Stimulated activated CD8-positive, alpha-beta memory T cell treated with anti-CD3 and anti-CD28 coated beads, Interleukin-2, amount 100 ng/mL, for 1 hour (primary cell): ENCODE results near the gene RHOG.

Experiments used
- DNase-seq, 2 donors: peaks; one replicate each; pipeline ENCODE4 v3.0.0-alpha.2; 2020; ENCODE audit warnings: low read depth in 2 of 2

RHOG gene

GRCh38 chr11:3859373-3859881 lies 18.7 kb upstream of the RHOG start:
- DNase-seq: no peak

DNA sequence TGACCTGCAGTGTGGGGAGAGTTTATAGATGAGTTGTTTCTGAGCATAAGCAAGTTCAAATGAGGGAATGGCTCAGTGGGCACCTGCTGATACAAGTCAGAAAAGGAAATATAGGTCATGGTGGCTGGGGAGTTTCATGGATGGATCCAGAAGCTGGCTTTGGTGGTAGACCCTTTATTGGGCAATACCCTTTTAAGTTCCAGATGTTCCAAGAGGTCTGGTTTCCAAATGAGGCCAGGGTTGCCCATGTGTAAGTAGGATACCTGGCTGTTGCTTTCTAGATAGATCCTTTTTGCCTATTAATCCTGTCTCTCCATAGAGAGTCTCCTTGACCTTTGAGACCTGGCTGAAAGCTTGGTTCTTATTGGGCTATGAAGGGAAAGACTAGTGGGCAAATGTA lies 16.9 kb upstream of the RHOG start:
- DNase-seq: no peak

DNA sequence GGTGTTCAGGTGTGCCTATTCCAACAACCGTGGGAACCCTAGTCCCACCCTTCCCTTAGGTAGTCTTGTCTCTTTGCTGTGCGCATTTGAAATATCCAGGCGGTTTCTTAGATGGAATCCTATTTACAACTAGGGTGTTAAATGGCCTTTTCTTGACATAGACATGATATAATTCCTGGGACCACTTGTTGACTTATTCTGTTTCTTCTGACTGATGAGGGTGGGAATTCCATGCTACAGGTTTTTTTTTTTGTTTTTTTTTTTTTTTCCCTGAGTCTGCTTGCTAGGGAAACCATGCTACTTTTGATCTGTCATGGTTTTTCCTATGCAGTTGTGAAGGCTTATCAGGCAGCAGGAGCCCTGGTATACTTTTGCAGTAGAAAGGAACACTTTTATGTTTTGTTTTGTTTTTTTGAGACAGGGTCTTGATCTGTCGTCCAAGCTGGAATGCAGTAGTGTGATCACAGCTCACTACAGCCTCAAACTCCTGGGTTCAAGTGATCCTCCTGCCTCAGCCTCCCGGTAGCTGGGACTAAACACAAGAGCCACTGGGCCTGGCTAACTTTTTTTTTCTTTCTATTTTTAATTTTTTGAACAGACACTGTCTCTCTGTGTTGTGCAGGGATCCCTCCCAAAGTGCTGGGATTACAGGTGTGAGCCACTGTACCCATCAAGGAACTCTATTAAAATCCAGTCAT lies 16.2 kb upstream of the RHOG start:
- no peak for DNase-seq

DNA sequence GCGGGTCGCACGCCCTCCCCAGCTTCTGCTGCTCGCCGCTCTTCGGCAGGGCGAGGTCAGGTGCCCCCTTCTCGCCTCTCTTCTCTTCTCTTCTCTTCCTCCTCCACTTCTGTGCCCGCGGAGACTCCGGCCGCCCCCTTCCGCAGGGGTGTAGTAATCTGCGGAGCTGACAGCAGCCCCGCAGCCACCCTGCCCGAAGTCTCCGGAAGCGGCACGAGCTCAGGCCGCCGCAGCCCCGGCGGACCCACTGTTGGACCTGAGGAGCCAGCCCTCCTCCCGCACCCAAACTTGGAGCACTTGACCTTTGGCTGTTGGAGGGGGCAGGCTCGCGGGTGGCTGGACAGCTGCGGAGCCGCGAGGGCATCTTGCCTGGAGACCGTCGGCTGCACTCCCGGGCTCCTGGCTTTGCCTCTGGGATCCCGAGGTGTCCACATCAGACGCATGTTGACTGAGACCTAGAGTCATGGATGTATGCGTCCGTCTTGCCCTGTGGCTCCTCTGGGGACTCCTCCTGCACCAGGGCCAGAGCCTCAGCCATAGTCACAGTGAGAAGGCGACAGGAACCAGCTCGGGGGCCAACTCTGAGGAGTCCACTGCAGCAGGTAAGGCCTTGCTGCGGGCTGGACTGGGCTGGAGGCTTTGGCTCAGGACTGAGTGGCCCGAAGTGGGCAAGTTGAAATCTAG lies 15.2 kb upstream of the RHOG start:
- no peak for DNase-seq

DNA sequence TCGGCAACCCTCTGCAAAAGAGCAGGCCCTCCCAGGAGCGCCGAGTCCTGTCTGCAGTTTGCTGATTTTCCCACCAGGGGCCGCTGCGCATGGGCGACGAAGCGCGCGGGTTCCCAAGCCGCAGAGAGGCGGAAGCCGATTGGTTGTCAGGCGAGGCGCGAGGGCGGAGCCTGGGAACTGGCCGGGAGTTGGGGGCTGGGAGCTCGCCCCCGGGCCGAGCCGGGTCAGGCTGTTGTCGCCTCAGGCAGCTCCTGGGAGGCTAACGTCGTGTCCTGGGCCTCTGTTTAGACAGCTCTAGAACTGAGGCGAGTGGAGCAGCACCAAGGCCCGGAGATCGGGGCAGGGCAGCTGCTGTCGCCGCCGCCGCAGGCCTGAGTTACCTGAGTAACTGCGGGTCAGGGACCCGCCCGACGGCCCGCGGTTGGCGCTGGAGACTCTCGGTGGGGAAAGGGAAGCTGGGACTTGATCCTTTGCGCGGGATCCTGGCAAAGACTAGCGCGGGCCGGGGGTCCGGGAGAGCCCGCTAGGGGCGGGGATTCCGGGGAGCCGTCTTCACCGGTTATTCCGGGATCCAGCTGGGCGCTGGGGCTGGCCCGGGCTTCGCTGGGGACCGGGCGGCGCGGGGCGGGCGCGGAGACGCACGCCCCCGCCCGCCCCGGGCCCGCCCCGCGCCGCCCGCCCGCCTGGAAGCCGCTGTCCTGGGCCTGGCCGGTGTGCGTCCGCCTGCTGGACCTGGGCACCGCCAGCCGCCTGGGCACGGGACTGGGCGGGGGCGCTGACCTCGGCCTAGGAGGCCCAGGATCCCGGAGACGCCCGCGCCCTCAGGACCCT lies 14.4 kb upstream of the RHOG start, which contains the start of gene STIM1:
Gene STIM1 (plus strand): TSS at position 688 of the 831 bp plus-strand sequence. CDS start 607 bp downstream, outside the sequence.
- peak; percentile 95 for DNase-seq

DNA sequence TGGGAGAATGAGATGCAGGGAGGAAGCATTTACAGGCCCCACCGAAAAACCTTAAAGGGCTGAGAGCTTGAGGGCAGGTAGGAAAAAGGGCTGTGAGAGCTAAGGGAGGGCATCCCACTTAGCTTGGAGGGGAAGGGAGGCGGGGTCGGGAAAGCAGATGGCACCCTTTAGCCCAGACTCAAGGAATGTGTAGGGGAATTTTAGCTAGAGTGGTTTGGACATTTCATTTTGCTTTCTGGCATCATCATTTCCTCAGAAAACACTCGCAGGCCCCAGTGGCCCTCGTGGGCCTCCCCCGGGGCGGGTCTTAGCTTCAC lies 13.9 kb upstream of the RHOG start:
- DNase-seq: no peak

GRCh38 chr11:3853899-3854659 lies 13.3 kb upstream of the RHOG start:
- DNase-seq: no peak

- DNase-seq: no peak
These were observed 12.7 kb upstream of the RHOG start for GRCh38 chr11:3853545-3853842.

- DNase-seq: no peak
These were observed 8.6 kb upstream of the RHOG start for GRCh38 chr11:3849297-3849874.

- DNase-seq: no peak
These were observed 4.9 kb upstream of the RHOG start for GRCh38 chr11:3845670-3846069.

DNA sequence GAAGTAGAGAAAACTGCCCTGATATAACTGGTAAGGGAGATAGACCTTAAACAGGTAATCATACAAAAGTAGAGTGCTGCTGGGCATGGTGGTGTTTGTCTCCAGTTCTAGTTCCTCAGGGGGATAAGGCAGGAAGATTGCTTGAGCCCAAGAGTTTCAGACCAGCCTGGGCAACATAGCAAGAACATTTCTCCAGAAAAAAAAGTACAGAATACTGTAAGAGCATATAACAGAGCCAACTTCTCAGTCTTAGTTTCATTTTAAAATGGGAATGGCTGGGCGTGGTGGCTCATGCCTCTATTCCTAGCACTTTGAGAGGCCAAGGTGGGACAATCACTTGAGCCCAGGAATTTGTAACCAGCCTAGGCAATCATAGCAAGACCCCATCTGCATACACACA lies 4.5 kb upstream of the RHOG start:
- DNase-seq: no peak

- no peak for DNase-seq
These were observed 2.6 kb upstream of the RHOG start for GRCh38 chr11:3843326-3843725.

GRCh38 chr11:3841426-3842350 lies 929 bp upstream of the RHOG start:
- peak; percentile 81 to 85 for DNase-seq

DNA sequence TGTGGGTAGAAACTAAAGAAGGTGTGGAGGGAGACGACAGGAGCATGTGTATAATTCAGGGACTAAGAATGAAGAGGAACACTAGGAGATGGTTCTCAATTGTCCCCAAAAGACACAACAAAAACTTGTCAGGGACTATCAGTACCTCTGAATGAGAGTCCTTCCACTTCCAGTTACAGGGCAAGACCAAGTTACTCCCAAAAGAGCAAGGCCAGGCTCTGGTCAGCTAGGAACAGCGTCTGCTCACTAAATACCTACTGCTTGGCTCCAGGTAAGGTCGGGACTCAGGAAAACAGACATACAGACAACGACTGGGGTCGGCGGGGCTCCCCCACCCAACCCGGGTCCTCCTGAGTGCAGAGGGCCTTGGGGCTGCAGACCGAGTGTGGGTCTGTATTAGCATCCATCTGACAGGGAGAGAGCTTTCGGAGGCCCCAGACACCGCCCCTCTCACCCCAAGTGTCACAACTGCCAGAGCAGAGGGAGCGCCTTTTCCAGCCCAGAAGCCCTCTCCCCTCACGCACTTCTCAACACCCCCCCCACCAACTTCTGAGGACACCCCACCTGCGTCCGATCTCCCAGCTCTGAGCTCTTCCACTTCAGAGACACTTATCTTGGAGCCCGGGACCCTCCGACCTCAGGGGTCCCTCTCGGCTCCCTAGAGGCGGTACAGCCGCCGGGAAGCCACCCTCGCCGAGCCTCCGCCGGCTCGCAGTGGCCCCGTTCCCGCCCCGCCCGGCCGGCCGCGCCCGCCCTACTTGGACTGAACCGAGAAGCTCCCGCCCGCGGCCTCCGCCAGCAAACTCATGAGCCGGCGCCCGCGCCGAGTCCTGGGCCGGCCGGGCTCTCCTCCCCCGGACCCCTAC lies 522 bp downstream of the RHOG start:
- no peak for DNase-seq

DNA sequence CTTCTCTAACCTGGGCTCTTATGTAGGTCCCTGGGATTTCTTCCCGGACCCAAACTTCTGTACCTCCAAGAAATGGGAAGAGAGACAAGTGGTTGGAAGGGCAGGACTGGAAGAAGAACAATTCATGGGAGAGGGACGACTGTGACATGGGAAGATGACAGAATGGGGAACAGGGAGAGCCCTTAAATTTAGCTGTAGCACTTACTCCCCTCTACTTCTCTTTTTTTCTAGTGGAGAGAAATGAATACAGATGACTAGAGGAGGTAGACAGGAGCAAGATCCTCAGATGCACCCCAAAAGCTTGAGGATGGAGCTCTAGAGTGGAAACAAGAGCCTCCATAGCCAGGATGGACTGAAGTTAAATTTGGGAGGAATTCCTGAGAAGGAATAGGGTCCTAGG lies 2.3 kb downstream of the RHOG start:
- DNase-seq: no peak

- no peak for DNase-seq
These were observed 3.0 kb downstream of the RHOG start for GRCh38 chr11:3837793-3838192.

- DNase-seq: peak in 1 of 2 donors; percentile 30
These were observed 3.9 kb downstream of the RHOG start for GRCh38 chr11:3836903-3837302.

DNA sequence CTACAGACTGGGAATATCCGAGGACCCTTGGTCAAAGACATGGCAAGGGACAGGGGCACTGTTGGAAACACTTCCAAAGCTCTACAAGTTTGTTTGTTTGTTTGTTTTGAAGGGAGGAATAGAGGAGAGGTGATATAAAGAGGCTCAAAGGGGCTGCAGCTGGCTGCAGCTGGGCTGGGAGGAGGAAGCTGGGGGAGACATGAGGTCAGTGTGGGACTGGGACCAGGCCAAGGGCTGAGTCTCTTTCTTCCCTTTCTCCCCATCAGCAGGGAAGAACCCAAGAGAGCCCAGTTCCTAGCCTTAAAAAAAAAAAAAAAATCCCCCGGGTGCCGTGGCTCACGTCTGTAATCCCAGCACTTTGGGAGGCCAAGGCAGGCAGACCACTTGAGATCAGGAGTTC lies 5.0 kb downstream of the RHOG start:
- DNase-seq: no peak

GRCh38 chr11:3834664-3835461 lies 5.9 kb downstream of the RHOG start:
- no peak for DNase-seq
